Measurements from ENCODE around the gene GTF2A1L. TPM values are rescaled to one million over a fixed set of nuclear protein-coding genes. Genes with fewer than 3 reads are reported as not detected.
"Not testable (repeated sequence)": the region's sequence is repeated elsewhere in the genome, so short reads cannot be mapped to it uniquely, and the experiment has no call there.

The GTF2A1L gene
- total and polyA plus RNA-seq, 2 donors, result 4.0 to 24.5 TPM

DNA sequence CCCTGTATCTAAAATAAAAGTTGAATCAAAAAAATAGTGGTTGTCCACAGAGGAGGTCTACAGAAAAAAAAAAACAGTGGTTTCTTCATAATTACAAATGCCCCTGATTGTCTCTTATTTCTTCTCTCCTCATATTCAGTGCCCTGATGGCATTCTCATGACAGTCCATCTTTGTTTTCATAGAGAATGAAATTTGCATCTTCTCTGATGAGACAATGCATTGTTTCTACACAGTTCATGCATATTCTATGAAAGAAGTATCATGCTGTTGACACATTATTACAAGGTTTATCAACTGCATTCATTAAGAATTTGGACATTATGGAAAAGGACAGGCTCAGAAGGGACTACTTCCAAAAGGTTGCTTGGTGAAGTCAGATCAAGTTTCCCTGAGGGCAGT is 78.3 kb downstream of the GTF2A1L start:
- Histone ChIP-seq H3K36me3 (ENCODE audit: insufficient read depth) (no peaks in the 10 kb centered on the region), H3K4me1 (ENCODE audit: insufficient read depth) (no peaks in the 10 kb centered on the region), H3K27ac (ENCODE audit: low read depth) (no peak overlapping the region), H3K4me3 (ENCODE audit: low read depth, low read length) (no peak overlapping the region)
- DNase-seq (ENCODE audit: extremely low spot score), result no peak

DNA sequence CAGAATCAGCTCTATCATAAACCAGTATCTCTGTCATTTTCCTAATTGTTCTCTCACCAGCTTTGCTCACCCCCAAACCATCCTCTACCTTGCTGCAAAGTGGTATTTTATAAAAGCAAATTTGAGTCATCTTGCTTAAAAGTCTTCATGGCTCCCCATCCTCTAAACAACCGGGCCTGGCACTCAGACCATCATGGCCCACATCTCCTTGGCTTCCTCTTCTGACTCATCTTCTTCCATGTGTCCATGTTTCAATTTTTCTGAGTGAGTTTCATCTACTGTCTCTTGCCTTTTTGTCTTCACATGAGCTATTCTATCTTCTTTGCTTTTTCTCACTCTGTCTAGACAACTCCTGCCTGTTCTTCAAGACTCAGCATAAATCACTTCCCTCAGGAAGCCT is 79.2 kb downstream of the GTF2A1L start:
- Histone ChIP-seq H3K4me3 (ENCODE audit: low read depth, low read length) (no peak overlapping the region), H3K27ac (ENCODE audit: low read depth) (no peak overlapping the region)
- 92% methylated on average over 1 of the region's 1 CpG for WGBS

GRCh38 chr2:48699348-48699930 is 81.8 kb downstream of the GTF2A1L start:
- no peaks in the 10 kb centered on the region for H3K36me3 ChIP-seq (ENCODE audit: insufficient read depth)
- WGBS, result 59% methylated on average over 2 of the region's 2 CpGs
- no peak overlapping the region for H3K4me3 ChIP-seq (ENCODE audit: low read depth, low read length)
- DNase-seq (ENCODE audit: extremely low spot score), result no peak
- no peak overlapping the region for H3K27ac ChIP-seq (ENCODE audit: low read depth)
- no peaks in the 10 kb centered on the region for H3K4me1 ChIP-seq (ENCODE audit: insufficient read depth)

More for the DNA sequence above, 79.2 kb downstream of the GTF2A1L start:
- no peak for DNase-seq (ENCODE audit: extremely low spot score)
- H3K4me1 ChIP-seq (ENCODE audit: insufficient read depth), result no peaks in the 10 kb centered on the region
- H3K36me3 ChIP-seq (ENCODE audit: insufficient read depth), result no peaks in the 10 kb centered on the region

DNA sequence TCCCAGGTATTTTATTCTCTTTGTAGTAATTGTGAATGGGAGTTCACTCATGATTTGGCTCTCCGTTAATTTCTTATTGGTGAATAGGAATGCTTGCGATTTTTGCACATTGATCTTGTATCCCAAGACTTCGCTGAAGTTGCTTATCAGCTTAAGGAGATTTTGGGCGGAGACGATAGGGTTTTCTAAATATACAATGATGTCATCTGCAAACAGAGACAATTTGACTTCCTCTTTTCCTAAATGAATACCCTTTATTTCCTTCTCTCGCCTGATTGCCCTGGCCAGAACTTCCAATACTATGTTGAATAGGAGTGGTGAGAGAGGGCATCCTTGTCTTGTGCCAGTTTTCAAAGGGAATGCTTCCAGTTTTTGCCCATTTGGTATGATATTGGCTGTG is 86.0 kb downstream of the GTF2A1L start:
- not testable (repeated sequence) for DNase-seq (ENCODE audit: extremely low spot score); H3K36me3 ChIP-seq (ENCODE audit: insufficient read depth); H3K4me3 ChIP-seq (ENCODE audit: low read depth, low read length); H3K4me1 ChIP-seq (ENCODE audit: insufficient read depth); H3K27ac ChIP-seq (ENCODE audit: low read depth)
- WGBS, result 90% methylated on average over 6 of the region's 6 CpGs

DNA sequence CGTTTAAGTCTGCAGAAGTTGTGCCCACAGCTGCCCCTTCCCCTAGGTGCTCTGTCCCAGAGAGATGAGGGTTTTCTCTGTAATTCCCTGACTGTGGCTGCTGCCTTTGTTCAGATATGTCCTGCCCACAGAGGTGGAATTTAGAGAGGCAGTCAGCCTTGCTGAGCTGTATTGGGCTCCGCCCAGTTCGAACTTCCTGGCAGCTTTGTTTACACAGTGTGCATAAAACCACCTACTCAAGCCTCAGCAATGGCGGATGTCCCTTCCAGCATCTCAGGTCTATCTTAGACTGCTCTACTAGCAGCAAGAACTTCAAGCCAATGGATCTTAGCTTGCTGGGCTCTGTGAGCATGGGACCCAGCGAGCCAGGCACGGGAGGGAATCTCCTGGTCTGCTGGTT is 89.8 kb downstream of the GTF2A1L start:
- no peak for DNase-seq (ENCODE audit: extremely low spot score)
- no peaks in the 10 kb centered on the region for H3K4me1 ChIP-seq (ENCODE audit: insufficient read depth)
- no peaks in the 10 kb centered on the region for H3K36me3 ChIP-seq (ENCODE audit: insufficient read depth)
- 86% methylated on average over 6 of the region's 6 CpGs for WGBS
- H3K4me3 ChIP-seq (ENCODE audit: low read depth, low read length), result no peak overlapping the region
- H3K27ac ChIP-seq (ENCODE audit: low read depth), result no peak overlapping the region

DNA sequence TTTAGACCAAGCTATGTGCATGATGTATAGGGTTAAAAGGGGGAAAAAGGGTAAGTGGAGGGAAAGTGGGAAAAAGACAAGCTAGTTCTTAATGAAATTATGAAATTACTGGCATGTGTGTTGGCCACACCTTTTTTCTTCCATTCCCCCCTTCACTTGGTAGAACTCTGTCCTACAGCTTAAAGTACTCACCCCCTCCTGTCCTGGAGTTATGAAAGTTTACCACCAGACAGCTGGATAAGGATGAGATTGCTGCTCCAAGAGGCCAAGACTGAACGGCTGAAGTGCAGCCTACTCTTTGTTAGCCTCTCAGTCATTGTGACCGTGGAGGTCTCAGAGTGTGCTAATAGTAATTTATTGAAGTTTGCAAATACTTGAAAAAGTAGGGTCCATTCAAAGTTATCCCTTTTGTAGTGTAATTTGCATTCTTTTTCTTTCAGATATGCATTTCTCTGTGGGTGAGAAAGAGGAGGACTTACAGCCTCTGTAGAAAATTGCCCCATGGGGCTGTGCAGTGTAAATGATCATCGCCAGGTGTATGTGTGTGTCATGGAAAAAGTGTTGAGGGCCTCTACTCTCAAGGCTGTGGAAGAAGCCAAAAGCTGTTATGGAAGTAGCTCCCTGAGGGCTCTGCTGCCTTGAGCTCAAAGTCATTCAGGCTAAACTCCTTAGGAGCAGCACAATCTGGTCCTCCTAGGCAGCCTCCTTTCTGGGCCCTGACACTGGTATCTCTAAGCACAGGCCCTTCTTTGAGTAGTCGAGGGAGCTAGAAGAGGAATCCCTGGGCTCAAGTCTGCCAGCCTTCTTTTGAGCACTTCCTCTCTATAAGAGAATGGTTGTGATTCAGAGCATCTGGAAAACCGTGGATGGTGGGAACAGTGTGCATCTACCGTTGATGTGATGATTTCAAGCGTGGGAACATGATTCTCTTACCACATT is 91.7 kb downstream of the GTF2A1L start:
- DNase-seq (ENCODE audit: extremely low spot score), result no peak
- H3K4me3 ChIP-seq (ENCODE audit: low read depth, low read length), result no peak overlapping the region
- no peaks in the 10 kb centered on the region for H3K36me3 ChIP-seq (ENCODE audit: insufficient read depth)
- no peaks in the 10 kb centered on the region for H3K4me1 ChIP-seq (ENCODE audit: insufficient read depth)
- WGBS, result 82% methylated on average over 7 of the region's 7 CpGs
- H3K27ac ChIP-seq (ENCODE audit: low read depth), result no peak overlapping the region

GRCh38 chr2:48711343-48711742 is 93.7 kb downstream of the GTF2A1L start:
- no peak overlapping the region for H3K27ac ChIP-seq (ENCODE audit: low read depth)
- H3K4me1 ChIP-seq (ENCODE audit: insufficient read depth), result no peaks in the 10 kb centered on the region
- DNase-seq (ENCODE audit: extremely low spot score), result no peak
- 58% methylated on average over 4 of the region's 4 CpGs for WGBS
- H3K36me3 ChIP-seq (ENCODE audit: insufficient read depth), result no peaks in the 10 kb centered on the region
- no peak overlapping the region for H3K4me3 ChIP-seq (ENCODE audit: low read depth, low read length)

- H3K4me1 ChIP-seq (ENCODE audit: insufficient read depth), result no peaks in the 10 kb centered on the region
- H3K27ac ChIP-seq (ENCODE audit: low read depth), result no peak overlapping the region
- H3K36me3 ChIP-seq (ENCODE audit: insufficient read depth), result no peaks in the 10 kb centered on the region
- DNase-seq (ENCODE audit: extremely low spot score), result no peak
- H3K4me3 ChIP-seq (ENCODE audit: low read depth, low read length), result no peak overlapping the region
- 71% methylated on average over 2 of the region's 2 CpGs for WGBS
These were observed 94.5 kb downstream of the GTF2A1L start for GRCh38 chr2:48712151-48712550.

GRCh38 chr2:48713647-48714046 is 96.0 kb downstream of the GTF2A1L start:
- H3K4me1 ChIP-seq (ENCODE audit: insufficient read depth), result no peaks in the 10 kb centered on the region
- H3K4me3 ChIP-seq (ENCODE audit: low read depth, low read length), result no peak overlapping the region
- no peak overlapping the region for H3K27ac ChIP-seq (ENCODE audit: low read depth)
- H3K36me3 ChIP-seq (ENCODE audit: insufficient read depth), result no peaks in the 10 kb centered on the region
- WGBS, result 32% methylated on average over 1 of the region's 1 CpG
- no peak for DNase-seq (ENCODE audit: extremely low spot score)

GRCh38 chr2:48714245-48714644 is 96.6 kb downstream of the GTF2A1L start:
- WGBS, result 29% methylated on average over 2 of the region's 2 CpGs
- H3K4me3 ChIP-seq (ENCODE audit: low read depth, low read length), result no peak overlapping the region
- no peak for DNase-seq (ENCODE audit: extremely low spot score)
- no peaks in the 10 kb centered on the region for H3K36me3 ChIP-seq (ENCODE audit: insufficient read depth)
- no peaks in the 10 kb centered on the region for H3K4me1 ChIP-seq (ENCODE audit: insufficient read depth)
- no peak overlapping the region for H3K27ac ChIP-seq (ENCODE audit: low read depth)

DNA sequence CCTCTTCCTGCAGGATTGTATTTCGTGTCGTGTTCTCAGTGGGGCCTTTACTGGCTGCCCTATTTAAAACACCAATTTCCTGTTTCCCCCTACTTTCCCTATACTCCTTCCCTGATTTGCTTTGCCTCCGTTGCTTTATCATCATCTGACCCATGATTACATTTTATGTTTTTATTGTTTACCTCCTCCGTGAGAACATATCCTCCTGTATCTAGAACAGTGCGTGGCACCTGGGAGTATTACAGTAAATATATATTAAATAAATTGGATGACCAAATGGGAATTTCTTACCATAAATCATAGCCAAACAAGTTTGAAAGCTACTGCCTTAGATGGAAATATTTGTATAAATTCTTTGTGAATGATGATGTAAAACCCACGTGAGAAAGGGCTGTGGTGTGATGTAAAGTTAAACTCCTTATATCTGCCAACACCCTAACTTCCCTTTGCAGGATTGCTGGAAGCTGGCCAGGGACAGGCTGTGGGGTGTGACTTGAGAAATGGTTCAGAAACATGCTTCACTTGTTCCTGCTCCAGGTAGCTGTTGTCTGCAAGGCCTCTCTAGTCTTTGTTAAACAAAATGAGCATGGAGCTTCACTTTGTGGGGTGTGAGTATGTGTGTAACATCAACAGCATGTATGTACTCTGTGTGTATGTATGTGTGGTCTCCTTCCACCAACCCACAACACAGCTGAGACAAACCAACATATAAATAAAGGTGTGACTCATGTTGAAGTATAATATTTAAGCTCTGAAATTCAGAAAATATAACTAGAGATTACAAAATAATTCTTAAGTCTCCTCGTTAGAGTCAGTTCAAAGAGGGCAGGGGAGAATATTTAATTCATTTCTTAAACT is 97.6 kb downstream of the GTF2A1L start:
- Histone ChIP-seq H3K4me3 (ENCODE audit: low read depth, low read length) (no peak overlapping the region), H3K36me3 (ENCODE audit: insufficient read depth) (no peaks in the 10 kb centered on the region), H3K27ac (ENCODE audit: low read depth) (no peak overlapping the region), H3K4me1 (ENCODE audit: insufficient read depth) (no peaks in the 10 kb centered on the region)
- DNase-seq (ENCODE audit: extremely low spot score), result no peak
- 43% methylated on average over 7 of the region's 7 CpGs for WGBS

GRCh38 chr2:48715956-48716355 is 98.3 kb downstream of the GTF2A1L start:
- Histone ChIP-seq H3K36me3 (ENCODE audit: insufficient read depth) (no peaks in the 10 kb centered on the region), H3K4me1 (ENCODE audit: insufficient read depth) (no peaks in the 10 kb centered on the region), H3K27ac (ENCODE audit: low read depth) (no peak overlapping the region), H3K4me3 (ENCODE audit: low read depth, low read length) (no peak overlapping the region)
- no peak for DNase-seq (ENCODE audit: extremely low spot score)
- WGBS, result 55% methylated on average over 1 of the region's 1 CpG

DNA sequence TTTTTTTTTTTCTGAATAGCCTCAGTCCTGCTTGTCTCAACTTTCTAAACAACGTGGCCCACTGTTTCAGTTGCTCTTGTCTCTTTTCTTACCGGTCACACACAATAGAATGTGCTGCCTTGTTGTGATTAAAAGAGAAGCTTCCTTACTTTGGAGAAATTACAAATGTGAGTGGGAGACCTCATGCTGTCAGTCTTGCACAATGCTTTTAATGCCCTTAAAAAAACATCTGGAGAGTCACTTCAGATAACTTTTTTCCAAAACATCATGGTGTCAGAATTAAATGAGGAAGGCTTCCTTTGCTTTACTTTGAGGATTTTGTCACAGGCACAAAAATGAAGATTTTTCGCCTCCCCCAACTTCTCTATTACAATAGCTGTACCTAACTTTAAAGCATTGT is 100.2 kb downstream of the GTF2A1L start:
- DNase-seq (ENCODE audit: extremely low spot score), result no peak
- 66% methylated on average over 3 of the region's 3 CpGs for WGBS

More for the DNA sequence above, 100.2 kb downstream of the GTF2A1L start:
- Histone ChIP-seq H3K4me3 (ENCODE audit: low read depth, low read length) (no peak overlapping the region), H3K27ac (ENCODE audit: low read depth) (no peak overlapping the region), H3K4me1 (ENCODE audit: insufficient read depth) (no peaks in the 10 kb centered on the region), H3K36me3 (ENCODE audit: insufficient read depth) (no peaks in the 10 kb centered on the region)

Data from urinary bladder (tissue), 4 donors.